Measurements from ENCODE around the gene CCHCR1.

DNA sequence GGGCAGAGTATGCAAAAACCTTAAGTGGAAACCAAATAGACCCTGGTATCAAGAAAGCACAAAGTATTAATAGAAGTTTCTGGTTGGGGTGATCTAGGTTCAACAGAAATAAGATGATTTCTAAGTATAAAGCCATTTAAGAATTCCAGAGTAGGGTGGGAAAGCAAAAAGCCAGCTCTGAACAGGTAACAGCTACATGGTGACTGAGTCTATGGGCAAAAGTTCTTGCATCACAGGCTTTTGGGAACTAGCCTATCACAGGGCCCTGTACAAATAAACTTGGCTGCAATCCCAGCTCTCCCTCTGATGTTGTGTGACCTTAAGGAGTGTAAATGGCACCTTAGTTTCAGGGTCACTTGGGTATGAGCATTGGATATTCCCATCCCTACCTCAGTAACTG, 6.3 kb upstream of the CCHCR1 start:
- TF ChIP-seq ELF4 (IDR thresholded peaks at IDR 0.05): no peak
- no peak for TF ChIP-seq FOXA1 (IDR thresholded peaks at IDR 0.05)
- no peak for TF ChIP-seq L3MBTL2 (conservative IDR thresholded peaks at IDR 0.05)
- no peak for TF ChIP-seq FOXK2 (IDR thresholded peaks at IDR 0.05)
- TF ChIP-seq LEF1 (IDR thresholded peaks at IDR 0.05; ENCODE audit: borderline replicate concordance): no peak
- TF ChIP-seq, protein P1, sequence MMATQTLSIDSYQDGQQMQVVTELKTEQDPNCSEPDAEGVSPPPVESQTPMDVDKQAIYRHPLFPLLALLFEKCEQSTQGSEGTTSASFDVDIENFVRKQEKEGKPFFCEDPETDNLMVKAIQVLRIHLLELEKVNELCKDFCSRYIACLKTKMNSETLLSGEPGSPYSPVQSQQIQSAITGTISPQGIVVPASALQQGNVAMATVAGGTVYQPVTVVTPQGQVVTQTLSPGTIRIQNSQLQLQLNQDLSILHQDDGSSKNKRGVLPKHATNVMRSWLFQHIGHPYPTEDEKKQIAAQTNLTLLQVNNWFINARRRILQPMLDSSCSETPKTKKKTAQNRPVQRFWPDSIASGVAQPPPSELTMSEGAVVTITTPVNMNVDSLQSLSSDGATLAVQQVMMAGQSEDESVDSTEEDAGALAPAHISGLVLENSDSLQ (IDR thresholded peaks at IDR 0.05): no peak
- TF ChIP-seq CTBP1 (IDR thresholded peaks at IDR 0.05; ENCODE audit: borderline replicate concordance): no peak
- no peak for TF ChIP-seq SP1 (IDR thresholded peaks at IDR 0.05)

Data from HEK293T (cell line).